Smooth muscle cell (in vitro differentiated cells): ENCODE data around the gene NANS. TPM values are rescaled to one million over a fixed set of nuclear protein-coding genes. Genes with fewer than 3 reads are reported as not detected.

Source experiments
- DNase-seq: peaks from one replicate; lab custom pipeline; 2025; ENCODE audit not compliant: unreplicated experiment; lab: John Stamatoyannopoulos, UW
- H2AFZ ChIP-seq: fragments of 200-600 bp; sonication (generic); 2 replicates; pipeline ENCODE4 v1.6.0; 2016; ENCODE audit warnings: antibody characterized with exemption, low read depth, mild to moderate bottlenecking
- H3F3A ChIP-seq: fragments of 200-600 bp; sonication (generic); 2 replicates; pipeline ENCODE4 v1.6.0; 2017; ENCODE audit warnings: antibody characterized with exemption, low read depth
- H3K27ac ChIP-seq: fragments of 200-600 bp; sonication (generic); 2 replicates; pipeline ENCODE4 v1.5.1; 2016; ENCODE audit warnings: low read depth, mild to moderate bottlenecking
- H3K27me3 ChIP-seq: fragments of 200-600 bp; sonication (generic); 2 replicates; pipeline ENCODE4 v1.6.1; 2016; ENCODE audit warnings: low read depth, mild to moderate bottlenecking
- H3K36me3 ChIP-seq: fragments of 200-600 bp; sonication (generic); 2 replicates; pipeline ENCODE4 v1.5.1; 2016; ENCODE audit warnings: low read depth
- H3K4me1 ChIP-seq: fragments of 200-600 bp; sonication (generic); 2 replicates; pipeline ENCODE4 v1.5.1; 2016; ENCODE audit warnings: low read depth
- H3K4me2 ChIP-seq: fragments of 200-600 bp; sonication (generic); 2 replicates; pipeline ENCODE4 v1.6.0; 2016; ENCODE audit warnings: mild to moderate bottlenecking
- H3K4me3 ChIP-seq: fragments of 200-600 bp; sonication (generic); 2 replicates; pipeline ENCODE4 v1.5.1; 2016; ENCODE audit warnings: mild to moderate bottlenecking
- H3K79me2 ChIP-seq: fragments of 200-600 bp; sonication (generic); 2 replicates; pipeline ENCODE4 v1.6.0; 2016; ENCODE audit warnings: low read depth, mild to moderate bottlenecking
- H3K9ac ChIP-seq: fragments of 200-600 bp; sonication (generic); 2 replicates; pipeline ENCODE4 v1.6.0; 2016; ENCODE audit warnings: low read depth
- H3K9me3 ChIP-seq: fragments of 200-600 bp; sonication (generic); replicated peaks from 2 replicates; pipeline ENCODE4 v1.5.1; 2016; ENCODE audit warnings: low read depth
- H4K20me1 ChIP-seq: fragments of 200-600 bp; sonication (generic); 2 replicates; pipeline ENCODE4 v1.6.0; 2016; ENCODE audit warnings: low read depth
- WGBS: methylation state at CpG from one replicate; pipeline ENCODE4 v1.1.7; 2016; ENCODE audit warnings: low lambda C conversion rate; 5-methylcytosine and 5-hydroxymethylcytosine counted together
- polyA plus RNA-seq: library from polyadenylated mRNA; unstranded; fragments of >200 nt; fragmentation: Nextera tagmentation; extraction: Ambion mirVana; gene quantifications from 2 replicates; pipeline ENCODE4 v1.2.1, GENCODE V29; 2016
- small RNA-seq: library from RNA; depleted of rRNA; stranded (forward); fragments of <200 nt; gene quantifications from one replicate; pipeline ENCODE3, GENCODE V24; 2014
- total RNA-seq: library from RNA; depleted of rRNA; stranded (reverse); fragments of >200 nt; gene quantifications from 2 replicates; pipeline ENCODE4 v1.2.3, GENCODE V29; 2014
- TF ChIP-seq, protein P1 (sequence below): fragments of 200-600 bp; sonication (generic); IDR thresholded peaks from 2 replicates; pipeline ENCODE4 v1.5.1; 2017; ENCODE audit warnings: borderline replicate concordance, mild to moderate bottlenecking, antibody characterized with exemption; ENCODE audit not compliant: insufficient read depth, poor library complexity, severe bottlenecking

NANS gene
- total and polyA plus RNA-seq, 2 experiments from 2014 or later = 59.4 to 117 TPM

DNA sequence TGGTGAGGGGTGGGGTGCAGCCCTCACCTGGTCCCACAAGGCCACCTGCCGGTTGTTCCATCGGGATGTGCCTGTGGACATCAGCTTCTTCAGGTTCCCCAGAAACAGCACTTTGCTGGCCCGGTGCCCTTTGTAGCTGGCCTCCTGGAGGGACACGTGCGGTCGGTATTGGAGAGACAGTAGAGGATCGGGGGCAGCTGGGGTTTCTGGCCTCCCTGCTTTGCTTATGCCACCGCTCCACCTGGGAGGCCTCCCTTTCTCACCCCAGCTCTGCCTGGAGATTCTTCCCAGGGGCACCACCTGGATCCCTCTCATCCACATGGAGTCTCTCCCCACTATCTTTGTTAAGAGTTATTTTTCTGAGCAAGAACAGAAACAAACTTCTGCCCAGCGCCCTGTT is 75.6 kb downstream of the NANS start:
- Histone ChIP-seq H4K20me1 (no peaks in the 10 kb centered on the region), H3K36me3 (no peaks in the 10 kb centered on the region), H3K4me2 (no peak overlapping the region), H3K79me2 (no peaks in the 10 kb centered on the region), H3K4me3 (no peak overlapping the region), H3K4me1 (no peaks in the 10 kb centered on the region), H3F3A (no peaks in the 10 kb centered on the region), H2AFZ (no peak overlapping the region), H3K9ac (no peak overlapping the region), H3K27ac (no peak overlapping the region), H3K27me3 (no peaks in the 10 kb centered on the region), H3K9me3 (no peaks in the 10 kb centered on the region)
- DNase-seq = no peak
- TF ChIP-seq, protein P1, sequence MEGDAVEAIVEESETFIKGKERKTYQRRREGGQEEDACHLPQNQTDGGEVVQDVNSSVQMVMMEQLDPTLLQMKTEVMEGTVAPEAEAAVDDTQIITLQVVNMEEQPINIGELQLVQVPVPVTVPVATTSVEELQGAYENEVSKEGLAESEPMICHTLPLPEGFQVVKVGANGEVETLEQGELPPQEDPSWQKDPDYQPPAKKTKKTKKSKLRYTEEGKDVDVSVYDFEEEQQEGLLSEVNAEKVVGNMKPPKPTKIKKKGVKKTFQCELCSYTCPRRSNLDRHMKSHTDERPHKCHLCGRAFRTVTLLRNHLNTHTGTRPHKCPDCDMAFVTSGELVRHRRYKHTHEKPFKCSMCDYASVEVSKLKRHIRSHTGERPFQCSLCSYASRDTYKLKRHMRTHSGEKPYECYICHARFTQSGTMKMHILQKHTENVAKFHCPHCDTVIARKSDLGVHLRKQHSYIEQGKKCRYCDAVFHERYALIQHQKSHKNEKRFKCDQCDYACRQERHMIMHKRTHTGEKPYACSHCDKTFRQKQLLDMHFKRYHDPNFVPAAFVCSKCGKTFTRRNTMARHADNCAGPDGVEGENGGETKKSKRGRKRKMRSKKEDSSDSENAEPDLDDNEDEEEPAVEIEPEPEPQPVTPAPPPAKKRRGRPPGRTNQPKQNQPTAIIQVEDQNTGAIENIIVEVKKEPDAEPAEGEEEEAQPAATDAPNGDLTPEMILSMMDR = no peak
- 94% methylated on average over 9 of the region's 9 CpGs for WGBS

Small RNA genes within 50 kb of the gene (small RNA-seq; reads per million reads assigned to genes)
- gene RF00017 = not detected
- gene RNU6-918P = not detected

Other genes with a start within 250 kb of the NANS start
- not detected in 2 replicates for gene FOXE1, start 203.5 kb upstream of the NANS start, total RNA-seq
- gene FOXE1, start 203.5 kb upstream of the NANS start, polyA plus RNA-seq = not detected in 2 replicates
- gene TRMO, start 134.2 kb upstream of the NANS start, total RNA-seq = 8.1 and 17.9 TPM in 2 replicates
- gene TRMO, start 134.2 kb upstream of the NANS start, polyA plus RNA-seq = 5.5 and 5.8 TPM in 2 replicates
- gene HEMGN, start 118.6 kb upstream of the NANS start, total RNA-seq = not detected in 2 replicates
- not detected in 2 replicates for gene HEMGN, start 118.6 kb upstream of the NANS start, polyA plus RNA-seq
- gene ANP32B, start 73.4 kb upstream of the NANS start, total RNA-seq = 11.9 and 21.3 TPM in 2 replicates
- gene ANP32B, start 73.4 kb upstream of the NANS start, polyA plus RNA-seq = 52.4 and 69.8 TPM in 2 replicates
- gene TRIM14, start 62.5 kb downstream of the NANS start, total RNA-seq = 0.40 and 1.2 TPM in 2 replicates
- gene TRIM14, start 62.5 kb downstream of the NANS start, polyA plus RNA-seq = 2.5 and 3.0 TPM in 2 replicates
- 5.8 and 6.0 TPM in 2 replicates for gene CORO2A, start 135.9 kb downstream of the NANS start, total RNA-seq
- 4.7 and 6.8 TPM in 2 replicates for gene CORO2A, start 135.9 kb downstream of the NANS start, polyA plus RNA-seq
- gene TBC1D2, start 198.9 kb downstream of the NANS start, total RNA-seq = 7.7 and 9.3 TPM in 2 replicates
- 8.6 and 14.1 TPM in 2 replicates for gene TBC1D2, start 198.9 kb downstream of the NANS start, polyA plus RNA-seq